ENCODE data around the gene RHD.

DNA sequence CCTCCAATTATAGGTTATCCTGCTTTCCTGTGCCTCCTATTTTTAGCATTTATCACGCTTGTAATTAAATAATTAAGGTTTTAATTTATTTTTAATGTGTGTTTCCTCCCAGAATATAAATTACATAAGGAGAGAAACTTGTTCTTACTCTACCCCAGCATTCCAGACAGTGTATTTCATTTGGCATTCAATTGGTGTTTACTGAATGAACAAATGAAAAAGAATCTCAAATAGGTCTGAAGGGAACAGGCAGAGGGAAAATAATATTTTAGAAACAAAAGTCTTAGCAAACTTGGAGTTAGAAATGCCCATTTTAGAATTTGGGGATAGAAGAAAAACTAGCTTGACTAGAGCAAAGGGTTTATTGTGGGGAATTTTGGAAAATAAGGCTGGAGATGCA lies 15.1 kb upstream of the RHD start:
- TF ChIP-seq CHD1 (IDR thresholded peaks at IDR 0.05; ENCODE audit: low read depth, low read length) (no peak), CTCF (conservative IDR thresholded peaks at IDR 0.05; ENCODE audit: low read depth, low read length) (no peak), RAD21 (IDR thresholded peaks at IDR 0.05; ENCODE audit: low read length) (no peak), CEBPB (IDR thresholded peaks at IDR 0.05; ENCODE audit: low read depth, low read length) (no peak), POLR2A (IDR thresholded peaks at IDR 0.05; ENCODE audit: low read depth, low read length) (no peak), NFE2L2 (IDR thresholded peaks at IDR 0.05; ENCODE audit: low read depth, low read length) (no peak), MAZ (IDR thresholded peaks at IDR 0.05; ENCODE audit: borderline replicate concordance, low read depth, low read length) (no peak), BHLHE40 (IDR thresholded peaks at IDR 0.05; ENCODE audit: low read depth, low read length) (no peak), RCOR1 (IDR thresholded peaks at IDR 0.05; ENCODE audit: insufficient replicate concordance, low read length) (no peak), MXI1 (IDR thresholded peaks at IDR 0.05; ENCODE audit: borderline replicate concordance, low read depth, low read length) (no peak), SMC3 (IDR thresholded peaks at IDR 0.05; ENCODE audit: low read depth, low read length) (no peak), RFX5 (IDR thresholded peaks at IDR 0.05; ENCODE audit: low read depth, low read length) (no peak)
- TF ChIP-seq, protein P1, sequence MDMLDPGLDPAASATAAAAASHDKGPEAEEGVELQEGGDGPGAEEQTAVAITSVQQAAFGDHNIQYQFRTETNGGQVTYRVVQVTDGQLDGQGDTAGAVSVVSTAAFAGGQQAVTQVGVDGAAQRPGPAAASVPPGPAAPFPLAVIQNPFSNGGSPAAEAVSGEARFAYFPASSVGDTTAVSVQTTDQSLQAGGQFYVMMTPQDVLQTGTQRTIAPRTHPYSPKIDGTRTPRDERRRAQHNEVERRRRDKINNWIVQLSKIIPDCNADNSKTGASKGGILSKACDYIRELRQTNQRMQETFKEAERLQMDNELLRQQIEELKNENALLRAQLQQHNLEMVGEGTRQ (IDR thresholded peaks at IDR 0.05; ENCODE audit: low read depth, low read length), result no peak

Measured in IMR-90 (cell line).